Caki2 (cell line): ENCODE measurements around the gene MLLT1. TPM values are rescaled to one million over a fixed set of nuclear protein-coding genes. Genes with fewer than 3 reads are reported as not detected.

Experiments
- DNase-seq: peaks from one replicate; pipeline ENCODE4 v3.0.0-alpha.2; 2015; ENCODE audit warnings: low read depth
- in situ Hi-C: cut with HindIII; loops from 2 replicates; pipeline ENCODE4 v1.10.0; 2016; ENCODE audit warnings: low sequenced_read_pairs, low pct_unique_long_range_greater_than_20kb, mixed read lengths
- total RNA-seq: library from RNA; depleted of rRNA; stranded (reverse); fragments of >200 nt; shearing (Covaris generic); gene quantifications from 2 replicates; pipeline ENCODE4 v1.2.3, GENCODE V29; 2014; ENCODE audit warnings: low replicate concordance

MLLT1 gene
- total RNA-seq, 1 experiment from 2014 or later, result 2.2 TPM

DNA sequence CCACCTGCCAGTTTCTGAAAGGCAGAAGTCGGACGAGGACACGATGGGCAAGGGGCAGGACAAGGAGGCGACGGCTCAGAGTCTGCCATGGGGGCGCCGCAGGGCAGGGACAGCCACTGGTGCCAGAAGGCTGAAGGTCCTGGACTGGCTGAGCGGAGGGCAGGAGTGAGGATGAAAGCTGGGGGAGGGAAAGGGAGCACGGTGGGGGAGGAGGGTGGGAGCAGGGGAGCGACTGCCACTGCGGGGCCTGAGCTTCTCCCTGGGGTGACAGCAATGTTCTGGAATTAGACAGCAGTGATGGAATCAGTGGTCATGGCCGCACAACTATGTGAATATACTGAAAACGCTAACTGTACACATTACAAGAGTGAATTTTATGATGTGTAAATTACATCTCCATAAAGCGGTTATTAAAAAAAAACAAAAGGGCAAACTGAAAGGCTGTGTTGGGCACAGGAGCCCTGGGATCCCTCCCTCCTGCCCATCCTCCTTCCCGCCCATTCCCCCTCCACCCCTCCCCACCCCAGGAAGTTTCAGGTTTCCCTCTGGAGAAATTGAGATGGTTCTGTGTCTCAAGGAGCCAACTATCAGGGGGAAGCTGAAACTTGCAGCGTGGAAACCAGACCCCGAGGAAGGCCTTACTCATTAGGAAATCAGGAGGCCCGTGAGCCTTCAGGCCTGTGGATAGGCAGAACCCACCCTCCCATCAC lies 15.9 kb downstream of the MLLT1 start:
- DNase-seq, result no peak
- in situ Hi-C loops, result no loop called here

GRCh38 chr19:6263306-6263705 lies 16.5 kb downstream of the MLLT1 start:
- no peak for DNase-seq
- in situ Hi-C loops, result no loop called here

DNA sequence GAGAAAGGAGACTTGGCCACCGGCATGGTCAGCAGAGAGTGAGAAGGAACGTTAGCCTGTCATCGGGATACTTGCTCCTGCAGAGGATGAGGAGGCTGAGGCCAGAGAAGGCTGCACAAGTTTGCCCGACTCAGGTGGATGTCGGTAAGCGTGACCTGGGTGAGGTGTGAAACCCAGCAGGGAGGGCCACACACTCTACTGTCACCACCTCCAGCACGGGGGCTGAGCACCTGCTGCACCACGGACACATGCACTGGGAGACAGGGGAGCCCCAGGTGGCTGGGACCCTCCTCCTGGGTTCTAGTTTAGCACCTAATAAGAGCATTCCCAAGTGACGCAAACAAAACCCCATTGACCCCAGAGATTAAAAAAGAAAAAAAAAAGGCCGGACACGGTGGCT lies 17.3 kb downstream of the MLLT1 start:
- in situ Hi-C loops, result no loop called here
- DNase-seq, result no peak

DNA sequence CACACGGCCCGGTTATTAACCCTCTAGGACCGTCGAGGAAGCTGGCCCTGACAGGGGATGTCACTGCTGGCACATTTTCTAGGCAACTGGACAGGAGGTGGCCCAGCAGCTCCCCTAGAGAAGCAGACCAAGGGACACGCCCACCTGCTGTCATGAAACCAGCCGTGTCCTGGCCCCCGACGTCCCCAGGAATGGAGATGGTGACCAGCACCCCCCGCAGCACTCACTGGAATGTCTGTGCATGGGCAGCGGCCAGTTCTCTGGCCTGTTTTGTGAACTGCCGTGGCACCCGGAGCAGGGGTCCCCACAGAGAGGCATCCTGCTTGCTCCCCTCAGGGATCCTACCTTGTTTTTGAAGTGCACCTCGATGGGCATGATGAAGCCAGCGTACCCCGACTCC lies 17.9 kb downstream of the MLLT1 start:
- DNase-seq, result no peak
- in situ Hi-C loops, result no loop called here

- no peak for DNase-seq
- in situ Hi-C loops, result no loop called here
Measured at GRCh38 chr19:6260912-6261650, 18.7 kb downstream of the MLLT1 start.

- in situ Hi-C loops, result no loop called here
- no peak for DNase-seq
Measured at GRCh38 chr19:6260376-6260775, 19.4 kb downstream of the MLLT1 start.

GRCh38 chr19:6259312-6259861 lies 20.4 kb downstream of the MLLT1 start:
- no peak for DNase-seq
- in situ Hi-C loops, result no loop called here

GRCh38 chr19:6258812-6259311 lies 20.9 kb downstream of the MLLT1 start:
- DNase-seq, result no peak
- in situ Hi-C loops, result no loop called here

GRCh38 chr19:6253954-6254733 lies 25.6 kb downstream of the MLLT1 start:
- DNase-seq, result no peak
- in situ Hi-C loops, result no loop called here

DNA sequence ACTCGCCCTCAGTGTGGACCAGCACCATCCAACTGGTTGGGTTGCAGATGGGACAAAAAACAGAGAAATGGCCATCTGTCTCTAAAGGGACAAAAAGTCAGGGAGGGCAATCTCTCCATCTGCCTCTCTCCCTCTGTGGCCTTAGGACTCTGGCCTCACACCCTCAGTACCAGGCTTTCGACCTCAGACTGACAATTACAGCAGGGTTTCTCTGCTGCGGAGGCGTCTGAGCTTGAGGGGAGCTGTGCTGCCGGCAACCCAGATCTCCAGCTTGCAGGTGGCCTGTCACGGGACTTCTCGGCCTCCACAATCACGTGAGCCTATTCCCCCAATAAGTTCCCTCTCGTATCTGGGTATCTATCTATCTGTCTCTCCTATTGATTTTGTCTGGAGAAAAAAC lies 27.7 kb downstream of the MLLT1 start:
- no peak for DNase-seq
- in situ Hi-C loops, result no loop called here

- in situ Hi-C loops, result no loop called here
Measured at GRCh38 chr19:6250909-6251308, 28.9 kb downstream of the MLLT1 start.

DNA sequence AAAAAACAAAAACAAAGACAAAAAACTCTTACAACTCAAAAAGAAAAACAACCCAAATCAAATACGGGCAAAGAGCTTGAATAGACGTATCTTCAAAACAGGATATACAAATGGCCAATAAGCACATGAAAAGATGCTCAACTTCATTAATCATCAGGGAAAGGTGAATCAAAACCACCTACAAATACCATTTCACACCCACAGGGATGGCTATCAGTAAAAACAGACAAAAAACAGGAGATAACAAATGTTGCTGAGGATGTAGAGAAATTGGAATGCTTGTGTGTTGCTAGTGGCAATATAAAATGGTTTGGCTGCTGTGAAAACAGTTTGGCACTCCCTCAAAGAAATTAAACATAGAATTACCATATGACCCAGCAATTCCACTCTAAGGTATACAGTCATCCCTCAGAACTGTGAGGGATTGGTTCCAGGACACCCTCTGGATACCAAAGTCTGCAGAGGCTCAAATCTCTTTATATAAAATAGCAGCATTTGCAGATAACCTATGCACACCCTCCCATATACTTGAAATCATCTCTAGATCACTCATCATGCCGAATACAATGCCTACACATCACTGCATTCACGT lies 29.7 kb downstream of the MLLT1 start:
- in situ Hi-C loops, result no loop called here
- no peak for DNase-seq

More at GRCh38 chr19:6250909-6251308, 28.9 kb downstream of the MLLT1 start:
- no peak for DNase-seq

DNA sequence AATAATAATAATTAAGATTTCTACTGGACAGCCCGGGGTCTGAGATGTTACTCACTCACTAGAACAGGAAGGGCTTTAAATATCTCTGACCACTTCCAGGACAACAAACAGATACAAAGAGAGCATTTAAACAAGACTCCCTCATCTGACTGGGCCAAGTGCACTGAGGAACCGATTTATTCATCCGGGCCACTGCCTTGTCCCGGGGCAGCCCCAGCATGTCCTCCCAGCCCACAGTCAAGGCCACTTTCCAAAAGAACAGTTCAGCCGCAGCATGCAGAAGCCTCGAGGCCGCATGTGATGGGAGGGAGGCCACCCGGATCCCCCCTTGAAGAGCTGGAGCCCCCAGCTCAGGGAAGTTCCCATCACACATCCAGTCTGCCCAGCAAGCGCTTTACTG lies 30.5 kb downstream of the MLLT1 start:
- DNase-seq, result no peak
- in situ Hi-C loops, result no loop called here

- no peak for DNase-seq
- in situ Hi-C loops, result no loop called here
Measured at GRCh38 chr19:6248844-6249243, 30.9 kb downstream of the MLLT1 start.

GRCh38 chr19:6248341-6248740 lies 31.4 kb downstream of the MLLT1 start:
- no peak for DNase-seq
- in situ Hi-C loops, result no loop called here

DNA sequence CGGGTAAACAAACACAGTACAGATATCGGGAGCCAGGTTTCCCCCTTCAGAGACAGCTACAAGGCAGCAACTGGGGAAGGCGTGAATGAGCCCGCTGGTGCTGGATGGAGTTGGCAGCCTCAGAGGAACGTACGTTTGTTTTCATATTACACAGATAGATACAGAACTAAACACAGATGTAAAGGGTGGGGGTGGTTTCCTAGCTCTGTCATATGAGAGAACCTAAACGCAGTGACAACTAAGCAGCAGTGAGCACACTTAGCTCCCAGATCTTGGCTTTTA lies 32.8 kb downstream of the MLLT1 start:
- in situ Hi-C loops, result no loop called here
- no peak for DNase-seq

DNA sequence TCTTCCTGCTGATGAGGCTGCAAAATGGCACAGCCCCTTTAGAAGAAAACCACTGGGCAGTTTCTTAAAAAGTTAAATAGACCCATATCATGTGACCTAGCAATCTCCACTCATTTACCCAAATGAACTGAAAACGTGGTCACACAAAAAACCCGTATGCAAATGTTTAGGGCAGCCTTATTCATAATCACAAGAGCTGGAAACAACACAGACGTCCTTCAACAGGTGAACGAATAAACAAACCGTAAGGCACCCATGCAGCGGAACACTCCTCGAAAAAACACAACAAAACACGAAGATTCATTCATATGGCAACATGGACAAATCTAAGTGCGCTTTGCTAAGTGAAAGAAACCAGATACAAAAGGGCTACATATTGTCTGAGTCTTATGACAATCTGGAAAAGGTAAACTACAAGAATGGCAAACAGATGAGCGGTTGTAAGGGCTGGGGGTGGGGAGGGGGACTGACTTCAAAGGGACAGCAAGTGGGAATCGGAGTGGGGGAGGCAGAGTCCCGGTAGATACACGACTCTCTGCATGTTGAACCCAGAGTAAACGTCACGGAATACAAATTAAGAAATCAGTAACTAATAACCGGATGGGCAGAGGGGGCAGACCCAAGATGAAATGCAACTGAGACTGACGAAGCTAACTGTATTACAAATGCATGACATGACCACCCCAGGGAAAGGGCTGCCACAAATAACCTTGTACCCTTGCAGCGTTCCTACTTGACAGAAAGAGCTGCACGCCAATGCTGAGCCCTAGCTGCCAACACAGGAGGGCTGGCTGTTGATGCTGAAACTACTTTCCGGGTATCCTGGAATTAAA lies 33.4 kb downstream of the MLLT1 start:
- DNase-seq, result no peak
- in situ Hi-C loops, result no loop called here

DNA sequence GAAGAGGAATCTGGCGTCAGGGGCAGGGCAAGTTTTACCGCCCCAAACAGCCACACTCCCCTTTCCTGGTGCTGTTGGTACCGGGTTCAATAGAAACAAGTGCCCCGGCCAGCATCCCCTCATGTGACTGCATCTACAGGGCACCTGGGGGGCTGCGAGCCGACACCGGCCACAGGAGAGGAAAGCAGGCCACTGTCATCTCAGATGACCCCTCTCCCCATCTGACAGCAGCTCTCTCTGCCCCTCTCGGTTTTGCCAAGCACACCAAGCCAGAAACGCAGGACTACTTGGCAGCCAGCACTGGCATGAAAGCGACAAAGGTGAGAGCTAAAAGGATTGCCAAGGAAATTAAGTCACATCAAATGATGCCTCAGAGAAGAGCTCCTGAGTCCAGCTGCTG lies 37.1 kb downstream of the MLLT1 start:
- in situ Hi-C loops, result no loop called here
- no peak for DNase-seq
